Suprapubic skin (tissue), 4 donors: ENCODE results near the gene GAS7. TPM values are rescaled to one million over a fixed set of nuclear protein-coding genes. Genes with fewer than 3 reads are reported as not detected.

Experiments used
- DNase-seq, 2 donors: peaks; one replicate each; pipeline ENCODE4 v3.0.0-alpha.2; 2019; ENCODE audit warnings: low spot score in 2 of 2
- H3K27ac ChIP-seq: fragments of 200-600 bp; sonication (generic); one replicate; pipeline ENCODE4 v1.5.1; 2019
- H3K27me3 ChIP-seq: fragments of 200-600 bp; sonication (generic); one replicate; pipeline ENCODE4 v1.5.1; 2019
- H3K36me3 ChIP-seq: fragments of 200-600 bp; sonication (generic); one replicate; pipeline ENCODE4 v1.5.1; 2019
- H3K4me1 ChIP-seq: fragments of 200-600 bp; sonication (generic); one replicate; pipeline ENCODE4 v1.5.1; 2019
- H3K4me3 ChIP-seq: fragments of 200-600 bp; sonication (generic); one replicate; pipeline ENCODE4 v1.5.1; 2019; ENCODE audit warnings: mild to moderate bottlenecking
- H3K9me3 ChIP-seq: fragments of 200-600 bp; sonication (generic); one replicate; pipeline ENCODE4 v1.5.1; 2019
- CTCF ChIP-seq, 2 donors: fragments of 200-600 bp in 1 of 2; fragments of 450-650 bp in 1 of 2; sonication (generic) in 1 of 2; IDR thresholded peaks; one replicate each; pipeline ENCODE4 v1.5.1; 2016 to 2019; ENCODE audit warnings: antibody characterized with exemption in 2 of 2, mild to moderate bottlenecking in 1 of 2, moderate library complexity in 1 of 2
- EP300 ChIP-seq: sonication (generic); formaldehyde crosslinking; IDR thresholded peaks from one replicate; pipeline ENCODE4 v1.6.1; 2017; ENCODE audit warnings: antibody characterized with exemption
- POLR2A ChIP-seq, 2 donors: fragments of 450-650 bp; IDR thresholded peaks; one replicate each; pipeline ENCODE4 v1.6.1; 2017; ENCODE audit warnings: antibody characterized with exemption in 2 of 2, mild to moderate bottlenecking in 2 of 2, moderate library complexity in 2 of 2
- POLR2AphosphoS5 ChIP-seq, 3 donors: sonication (generic); formaldehyde crosslinking; IDR thresholded peaks; one replicate each; pipeline ENCODE4 v1.6.1; 2017; ENCODE audit warnings: antibody characterized with exemption in 3 of 3
- WGBS: methylation state at CpG from one replicate; pipeline ENCODE4 v1.1.5; 2018; 5-methylcytosine and 5-hydroxymethylcytosine counted together
- total RNA-seq, 4 donors: library from RNA; depleted of rRNA; stranded (reverse); fragments of >200 nt; gene quantifications; one replicate each; pipeline ENCODE4 v1.1.0, GENCODE V29; 2016

The GAS7 gene
- total RNA-seq, 4 donors from 2014 or later: 45.7 to 106 (median 74.2) TPM

DNA sequence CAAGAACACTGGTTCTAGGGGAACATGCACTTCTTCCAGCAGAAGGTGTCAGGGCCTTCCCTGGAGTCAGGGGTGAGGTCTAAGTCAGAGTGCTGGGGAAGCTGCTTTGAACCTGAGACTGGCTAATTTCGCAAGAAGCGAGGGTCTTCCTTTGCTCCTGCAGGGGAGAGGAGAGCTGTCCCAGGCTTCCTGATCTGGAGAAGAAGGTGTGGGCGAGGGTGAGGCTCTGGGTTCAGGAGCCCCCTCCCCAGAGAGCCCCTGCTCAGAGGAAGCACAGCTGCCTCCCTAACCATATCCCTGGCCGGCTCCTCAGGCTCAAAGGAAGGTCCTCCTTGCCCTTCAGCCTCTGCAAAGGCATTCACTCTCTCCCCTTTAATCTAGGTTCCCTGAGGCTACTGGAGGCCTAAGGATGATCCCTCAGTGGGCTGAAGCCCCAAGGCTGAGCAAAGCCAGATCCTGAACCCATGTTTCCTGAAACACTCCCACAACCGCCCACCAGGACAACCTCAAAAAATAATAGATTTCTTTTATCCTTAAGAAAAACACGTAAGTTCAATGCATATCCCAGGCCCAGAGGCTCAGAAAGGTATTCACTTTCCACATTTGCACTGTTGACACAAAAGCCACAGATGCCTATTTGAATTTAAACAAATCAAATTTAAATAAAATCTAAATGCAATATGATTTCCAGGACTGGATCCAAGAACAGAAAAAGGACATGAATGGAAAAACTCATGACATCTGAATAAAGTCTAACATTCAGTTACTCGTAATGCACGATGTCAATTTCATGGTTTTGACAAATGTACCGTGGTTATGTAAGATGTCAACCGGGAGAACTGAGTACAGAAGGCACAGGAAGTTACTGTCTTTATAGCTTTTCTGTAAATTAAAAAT, 221.9 kb downstream of the GAS7 start:
- H3K27me3 ChIP-seq: no peaks in the 10 kb centered on the region
- H3K4me3 ChIP-seq: no peak overlapping the region
- WGBS: 84% methylated on average over 10 of the region's 10 CpGs
- H3K27ac ChIP-seq: no peak overlapping the region
- H3K4me1 ChIP-seq: peaks cover 24% of the 10 kb centered on the region
- peak in 1 of 2 donors; percentile 50 for DNase-seq
- TF ChIP-seq CTCF (IDR thresholded peaks at IDR 0.05): no peak
- no peak for TF ChIP-seq POLR2AphosphoS5 (IDR thresholded peaks at IDR 0.05)
- TF ChIP-seq POLR2A (IDR thresholded peaks at IDR 0.05): no peak
- no peak for TF ChIP-seq EP300
- H3K36me3 ChIP-seq: peaks cover 7% of the 10 kb centered on the region
- H3K9me3 ChIP-seq: no peaks in the 10 kb centered on the region

- no peaks in the 10 kb centered on the region for H3K27me3 ChIP-seq
- peaks cover 29% of the 10 kb centered on the region for H3K4me1 ChIP-seq
- H3K27ac ChIP-seq: peak overlapping the region; percentile 63
- 75% methylated on average over 16 of the region's 16 CpGs for WGBS
- no peak for TF ChIP-seq POLR2AphosphoS5 (IDR thresholded peaks at IDR 0.05)
- TF ChIP-seq POLR2A (IDR thresholded peaks at IDR 0.05): no peak
- TF ChIP-seq EP300: no peak
- no peak for TF ChIP-seq CTCF (IDR thresholded peaks at IDR 0.05)
- peaks cover 3% of the 10 kb centered on the region for H3K36me3 ChIP-seq
- peak in 1 of 2 donors; percentile 59 for DNase-seq
- no peak overlapping the region for H3K4me3 ChIP-seq
- H3K9me3 ChIP-seq: no peaks in the 10 kb centered on the region
Measured at GRCh38 chr17:9974448-9975381, 223.7 kb downstream of the GAS7 start.

DNA sequence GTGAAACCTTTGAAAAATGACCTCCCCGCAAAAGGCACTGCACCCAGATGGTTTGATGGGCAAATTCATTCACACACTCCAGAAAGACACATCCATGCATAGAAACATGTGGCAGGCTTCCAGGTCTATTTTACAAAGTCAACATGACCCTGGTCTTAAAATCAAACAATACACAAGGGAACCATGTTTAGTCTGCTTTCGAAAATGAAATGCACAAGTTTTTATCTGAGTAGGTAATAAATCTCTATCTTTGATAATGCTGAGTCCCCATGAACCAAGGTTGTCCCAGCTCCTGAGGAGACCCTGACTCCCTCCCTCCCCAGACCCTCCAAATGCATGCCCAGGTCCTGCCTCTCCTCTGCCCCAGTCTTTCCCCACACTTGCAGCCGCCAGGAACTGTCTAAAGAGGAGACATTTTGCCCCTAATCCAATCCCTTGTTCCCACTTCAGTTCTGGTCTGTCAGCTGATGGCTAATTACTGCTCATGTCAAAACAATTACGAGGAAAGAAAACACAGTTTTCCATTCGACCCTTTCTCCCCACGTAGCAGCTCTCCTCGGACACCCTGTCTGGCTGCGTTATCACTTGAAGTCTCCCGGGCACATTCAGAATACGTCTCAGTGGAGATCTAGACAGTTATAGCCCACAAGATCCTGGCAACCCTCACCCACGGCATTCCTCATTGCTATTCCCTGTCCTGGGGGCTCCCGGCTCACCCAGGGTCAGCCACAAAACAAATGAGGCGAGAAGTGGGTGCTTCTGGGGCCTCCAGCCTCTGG, 224.5 kb downstream of the GAS7 start:
- no peak for TF ChIP-seq EP300
- TF ChIP-seq POLR2A (IDR thresholded peaks at IDR 0.05): no peak
- no peak for TF ChIP-seq CTCF (IDR thresholded peaks at IDR 0.05)
- Histone ChIP-seq H3K27me3 (no peaks in the 10 kb centered on the region), H3K4me1 (peaks cover 29% of the 10 kb centered on the region), H3K27ac (peak overlapping the region; percentile 63), H3K9me3 (no peaks in the 10 kb centered on the region), H3K36me3 (no peaks in the 10 kb centered on the region), H3K4me3 (no peak overlapping the region)
- WGBS: 61% methylated on average over 13 of the region's 13 CpGs
- no peak for DNase-seq

DNA sequence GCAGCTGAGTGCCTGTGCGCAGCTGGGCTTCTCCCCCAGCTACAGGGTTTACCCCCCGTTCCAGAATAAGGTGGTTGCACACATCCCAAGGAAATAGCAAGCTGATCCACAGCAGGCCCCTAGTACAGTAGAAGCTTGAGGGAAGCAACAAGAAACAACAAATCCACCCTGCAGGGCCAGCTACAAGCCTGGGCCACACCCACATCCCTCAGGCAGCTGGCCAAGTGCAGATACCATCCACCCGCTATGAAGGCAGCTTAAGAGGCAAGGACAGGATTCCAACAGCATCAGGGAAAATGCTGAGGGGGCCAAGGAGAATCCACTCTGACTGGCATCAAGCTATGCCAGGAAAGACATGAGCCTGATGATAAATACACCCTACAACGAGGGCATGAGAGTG, 226.4 kb downstream of the GAS7 start:
- peak in 1 of 2 donors; percentile 89 for DNase-seq
- Histone ChIP-seq H3K9me3 (no peaks in the 10 kb centered on the region), H3K27ac (no peak overlapping the region), H3K36me3 (no peaks in the 10 kb centered on the region), H3K27me3 (no peaks in the 10 kb centered on the region), H3K4me1 (peaks cover 33% of the 10 kb centered on the region), H3K4me3 (no peak overlapping the region)
- 5% methylated on average over 2 of the region's 4 CpGs for WGBS
- TF ChIP-seq CTCF (IDR thresholded peaks at IDR 0.05) (no peak), EP300 (no peak), POLR2AphosphoS5 (IDR thresholded peaks at IDR 0.05) (no peak), POLR2A (IDR thresholded peaks at IDR 0.05) (no peak)
